HG02973 (cell line): ENCODE data around the gene IRAK4.
"Not testable (repeated sequence)": the region's sequence is repeated elsewhere in the genome, so short reads cannot be mapped to it uniquely, and the experiment has no call there.

Experiments
- ATAC-seq: cut with Tn5 transposase; IDR thresholded peaks from one replicate; pipeline ENCODE4 v1.9.1; 2021; ENCODE audit warnings: moderate library complexity; ENCODE audit not compliant: unreplicated experiment

Gene IRAK4

GRCh38 chr12:43758728-43759563 is at the start of gene IRAK4, which contains the start of gene PUS7L:
Gene IRAK4, plus strand, starts transcription at chr12:43758951. Its CDS starts 9,161 bp downstream, at chr12:43768112.
Gene PUS7L, minus strand, starts transcription at chr12:43758790. Its CDS starts 3,545 bp downstream, at chr12:43755245.
- ATAC-seq, result peak; percentile 98

DNA sequence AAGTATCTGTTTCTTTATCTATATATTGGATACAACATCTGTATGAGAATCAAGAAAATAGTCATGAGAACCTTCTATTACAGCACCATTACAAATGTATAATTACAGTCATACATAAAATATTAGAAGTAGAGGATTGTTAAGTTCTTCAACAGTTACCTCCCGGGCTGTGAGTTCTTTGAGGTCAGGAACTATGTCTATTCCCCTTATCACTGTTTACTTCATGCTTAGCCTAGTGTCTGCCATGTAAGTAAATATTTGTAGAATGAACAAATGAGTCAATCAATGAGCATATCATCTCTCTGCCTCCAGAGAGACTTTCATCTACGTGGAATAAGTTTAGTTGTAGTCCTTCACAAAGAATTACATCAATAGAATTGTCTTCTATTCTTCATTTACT is 47.4 kb upstream of the IRAK4 start:
- ATAC-seq, result no peak

- no peak for ATAC-seq
Observed at GRCh38 chr12:43722621-43723020, 36.1 kb upstream of the IRAK4 start.

DNA sequence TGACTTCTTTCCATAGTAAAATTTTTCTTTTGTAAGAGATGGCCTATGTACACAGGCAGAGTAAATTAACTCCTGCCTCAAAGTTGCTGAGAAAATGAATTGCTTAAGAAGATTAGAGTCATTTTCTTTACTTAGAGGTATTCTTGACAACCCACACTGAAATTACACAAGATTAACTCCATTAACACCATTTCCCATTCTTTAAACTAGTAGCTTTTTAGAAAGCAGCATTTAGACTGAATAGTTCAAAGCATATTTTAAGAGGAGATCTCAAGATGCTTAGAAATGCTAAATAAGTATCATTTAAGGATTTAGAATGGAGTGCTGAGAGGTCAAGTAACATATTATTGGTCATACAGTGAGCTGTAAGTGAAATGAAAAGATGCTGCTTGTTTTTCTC is 35.6 kb upstream of the IRAK4 start:
- no peak for ATAC-seq

- no peak for ATAC-seq
Observed at GRCh38 chr12:43728117-43728516, 30.6 kb upstream of the IRAK4 start.

DNA sequence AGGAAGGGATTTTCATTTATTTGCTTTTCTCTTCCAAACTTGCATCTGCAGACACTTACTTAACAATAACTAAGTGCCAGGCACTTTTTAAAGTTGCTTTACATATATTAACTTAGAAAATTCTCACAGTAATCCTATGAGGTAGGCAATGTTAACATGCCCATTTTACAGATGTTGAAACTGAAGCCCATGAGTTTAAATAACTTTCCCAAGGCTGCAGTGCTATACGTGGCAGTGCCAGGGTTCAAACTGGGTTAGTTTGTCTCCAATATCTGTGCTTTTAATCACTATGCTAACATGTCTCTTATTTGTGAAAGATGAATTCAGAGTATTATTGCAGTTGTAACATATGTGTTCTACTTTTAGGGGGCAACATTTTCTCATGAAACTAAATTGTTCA is 30.1 kb upstream of the IRAK4 start:
- ATAC-seq, result no peak

DNA sequence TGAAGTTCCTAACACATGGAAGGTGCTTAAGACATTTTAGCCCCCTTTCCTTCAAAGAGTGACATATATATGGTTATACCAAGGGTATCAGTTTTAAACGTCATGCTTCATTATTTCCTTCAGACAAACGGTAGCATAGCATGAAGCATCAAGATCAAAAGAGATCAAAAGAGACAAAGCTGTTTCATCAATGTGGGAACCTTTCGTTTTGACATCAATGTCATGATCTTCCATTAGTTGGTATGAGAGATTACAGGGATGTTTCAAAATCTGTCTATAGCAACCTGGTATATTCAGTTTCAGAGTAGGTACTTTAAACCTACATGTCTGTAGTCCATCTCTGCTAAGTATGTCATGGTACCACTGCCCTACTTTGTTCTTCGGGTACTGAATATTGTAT is 28.5 kb upstream of the IRAK4 start:
- ATAC-seq, result no peak

DNA sequence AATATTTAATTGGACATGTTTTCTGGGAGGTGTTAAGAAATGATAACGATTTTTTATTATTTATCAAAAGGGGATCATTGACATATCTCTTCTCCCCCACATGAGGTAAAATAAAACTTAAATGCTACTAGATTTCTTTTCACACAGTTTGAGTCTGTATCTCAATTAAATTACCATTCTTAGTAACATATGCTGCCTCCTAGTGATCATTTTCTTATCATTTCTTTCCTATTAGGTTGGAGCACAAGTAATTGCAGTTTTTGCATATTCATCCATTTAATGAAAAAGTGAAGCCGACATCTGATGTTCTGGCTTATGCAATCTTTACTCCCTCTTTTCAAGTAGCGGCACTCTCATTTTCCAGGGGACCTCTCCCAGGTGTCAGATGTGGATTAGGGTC is 25.1 kb upstream of the IRAK4 start:
- no peak for ATAC-seq

- no peak for ATAC-seq
Observed at GRCh38 chr12:43736927-43737440, 21.8 kb upstream of the IRAK4 start.

DNA sequence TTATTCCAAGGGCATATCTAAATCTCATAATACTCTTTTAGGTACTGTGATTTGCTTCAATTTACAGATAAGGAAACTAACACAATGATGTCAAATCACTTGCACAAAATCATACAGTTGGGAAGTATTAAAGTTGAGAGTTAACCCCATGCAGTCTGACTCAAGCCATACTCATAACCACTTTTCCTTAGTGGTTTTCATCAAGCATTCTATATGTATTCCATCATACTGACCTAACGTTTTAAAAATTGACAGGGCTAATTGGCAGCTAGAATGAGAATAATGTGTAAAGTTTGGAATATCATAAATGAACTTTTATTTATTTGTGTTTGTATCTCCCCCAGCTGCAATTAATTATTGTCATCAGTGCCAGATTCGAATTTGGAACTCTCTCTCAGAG is 21.1 kb upstream of the IRAK4 start:
- no peak for ATAC-seq

DNA sequence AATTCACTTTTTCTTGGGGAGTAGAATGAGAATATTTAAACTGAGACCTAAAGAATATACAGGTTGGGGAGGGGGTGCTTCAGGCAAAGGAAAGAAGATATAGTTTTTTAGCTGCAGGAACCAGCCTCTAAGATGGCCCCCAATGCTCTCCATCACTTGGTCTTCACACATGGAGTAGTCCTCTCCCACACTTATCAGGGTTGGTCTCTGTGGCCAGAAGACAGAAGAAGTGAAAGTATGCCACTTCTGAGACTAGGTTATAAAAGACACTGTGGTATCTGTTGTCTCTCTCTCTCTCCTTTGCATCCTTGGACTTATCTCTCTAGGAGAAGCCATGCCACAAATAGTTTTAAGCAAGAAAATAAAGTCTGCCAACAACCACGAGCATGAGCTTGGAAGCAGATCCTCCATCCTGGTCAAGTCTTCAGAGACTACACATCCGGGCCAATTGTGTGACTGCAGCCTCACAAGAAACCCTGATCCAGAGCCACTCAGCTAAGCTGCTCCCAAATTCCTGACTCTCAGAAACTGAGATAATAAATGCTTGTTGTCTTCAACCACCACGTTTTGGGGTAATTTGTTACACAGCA is 18.1 kb upstream of the IRAK4 start:
- ATAC-seq, result no peak

DNA sequence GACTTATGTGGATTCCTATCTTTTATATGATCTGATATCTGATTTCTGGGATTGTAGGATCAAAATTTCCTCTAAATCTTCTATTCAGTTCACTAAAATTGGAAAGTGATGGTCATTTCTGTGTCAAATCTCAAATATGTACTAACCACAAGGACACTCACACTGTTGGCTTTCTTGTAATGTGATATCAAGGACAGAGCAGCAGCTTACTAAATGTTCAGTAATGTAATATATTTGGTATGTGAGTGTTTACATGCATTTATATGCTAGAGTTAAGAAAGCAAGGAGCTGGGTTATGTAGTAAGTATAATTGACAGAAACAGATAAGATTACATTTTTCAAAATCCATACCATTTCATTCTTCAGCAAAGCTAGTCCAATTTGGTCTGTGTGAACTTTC is 16.6 kb upstream of the IRAK4 start:
- no peak for ATAC-seq

DNA sequence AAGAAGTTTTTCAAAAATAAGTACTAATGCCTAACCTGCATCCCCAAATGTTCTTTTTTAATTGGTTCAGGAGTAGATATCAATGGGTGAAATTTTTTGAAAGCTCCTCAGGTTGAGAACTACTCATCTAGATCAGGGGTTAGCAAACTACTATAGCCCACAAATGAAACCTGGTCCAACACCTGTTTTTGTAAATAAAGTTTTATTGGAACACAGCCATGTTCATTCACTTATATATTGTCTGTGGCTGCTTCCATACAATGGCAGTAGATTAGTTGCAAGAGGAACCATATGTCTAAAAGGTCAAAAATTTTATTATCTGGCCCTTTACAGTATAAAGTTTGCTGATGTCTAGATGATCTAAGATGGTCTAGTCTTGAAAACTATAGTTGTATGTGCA is 13.9 kb upstream of the IRAK4 start:
- ATAC-seq, result no peak

DNA sequence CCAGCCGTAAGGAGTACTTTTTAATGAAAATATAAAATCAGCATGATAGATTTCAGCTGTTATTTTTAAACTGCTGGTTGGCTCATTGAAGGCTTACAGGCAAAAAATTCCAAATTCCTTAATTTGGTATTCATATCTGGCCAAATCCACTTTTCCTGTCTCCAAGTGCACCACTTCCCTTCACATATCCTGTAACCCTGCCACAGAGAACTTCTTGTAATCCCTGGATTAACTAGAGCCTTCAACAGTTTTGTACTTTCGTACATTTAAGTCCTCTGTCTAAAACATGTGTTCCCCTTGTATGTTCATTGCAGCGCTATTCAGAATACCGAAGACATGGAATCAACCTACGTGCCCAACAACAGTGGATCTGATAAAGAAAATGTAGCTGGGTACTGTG is 9.7 kb upstream of the IRAK4 start:
- ATAC-seq, result no peak

- no peak for ATAC-seq
Observed at GRCh38 chr12:43750814-43751213, 7.9 kb upstream of the IRAK4 start.

- not testable (repeated sequence) for ATAC-seq
Observed at GRCh38 chr12:43751360-43751759, 7.4 kb upstream of the IRAK4 start.

GRCh38 chr12:43754015-43754414 is 4.7 kb upstream of the IRAK4 start:
- ATAC-seq, result no peak

DNA sequence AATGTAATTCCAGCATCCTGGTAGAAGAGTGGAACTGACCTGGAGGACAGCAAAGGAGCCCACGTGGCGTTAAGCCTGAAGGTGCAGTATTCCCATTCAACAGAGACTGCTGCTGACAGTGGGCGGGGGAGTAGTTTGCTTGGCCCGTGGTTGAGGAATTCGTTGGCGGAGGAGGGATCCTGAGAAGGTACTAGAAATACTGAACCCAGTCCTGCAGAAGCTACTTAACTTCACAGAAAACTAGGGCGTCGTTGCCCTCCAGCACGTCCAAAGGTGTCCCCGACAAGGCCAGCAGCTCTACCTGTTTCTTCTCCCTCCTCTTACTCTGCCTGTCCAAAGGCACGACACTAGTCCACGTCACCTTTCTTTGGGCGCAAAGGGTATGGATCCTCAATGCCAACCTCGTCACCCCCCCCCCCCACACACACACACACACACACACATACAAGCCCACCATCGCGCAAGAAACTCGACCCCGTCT is 464 bp upstream of the IRAK4 start:
- peak; percentile 0 for ATAC-seq

- no peak for ATAC-seq
Observed at GRCh38 chr12:43760396-43760795, 1.6 kb downstream of the IRAK4 start.

- ATAC-seq, result no peak
Observed at GRCh38 chr12:43761500-43761899, 2.7 kb downstream of the IRAK4 start.

- ATAC-seq, result no peak
Observed at GRCh38 chr12:43762596-43762995, 3.8 kb downstream of the IRAK4 start.

DNA sequence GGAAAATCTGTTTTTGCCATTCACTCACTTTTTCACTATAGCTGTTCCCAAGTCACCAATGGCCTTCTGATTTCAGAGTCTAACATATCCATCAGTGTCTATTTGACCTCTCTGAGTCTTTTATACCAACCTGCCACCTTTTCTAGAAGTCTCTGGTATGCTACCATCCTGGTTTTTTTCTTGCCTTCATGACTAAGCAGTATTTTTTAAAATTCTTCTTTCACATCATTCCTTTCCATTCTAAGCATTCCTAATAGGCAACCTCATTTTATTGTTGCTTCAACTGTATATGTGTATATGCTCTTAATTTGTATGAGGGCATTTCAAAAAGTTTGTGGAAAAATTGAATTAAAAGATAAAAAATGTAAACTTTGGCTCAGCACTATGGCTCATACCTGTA is 5.0 kb downstream of the IRAK4 start:
- no peak for ATAC-seq
